Measurements from ENCODE around the gene PAPSS1.
A peak's percentile ranks its signal among the peaks of the same experiment; 100 is the strongest.
"Not testable (repeated sequence)": the region's sequence is repeated elsewhere in the genome, so short reads cannot be mapped to it uniquely, and the experiment has no call there.

The PAPSS1 gene

DNA sequence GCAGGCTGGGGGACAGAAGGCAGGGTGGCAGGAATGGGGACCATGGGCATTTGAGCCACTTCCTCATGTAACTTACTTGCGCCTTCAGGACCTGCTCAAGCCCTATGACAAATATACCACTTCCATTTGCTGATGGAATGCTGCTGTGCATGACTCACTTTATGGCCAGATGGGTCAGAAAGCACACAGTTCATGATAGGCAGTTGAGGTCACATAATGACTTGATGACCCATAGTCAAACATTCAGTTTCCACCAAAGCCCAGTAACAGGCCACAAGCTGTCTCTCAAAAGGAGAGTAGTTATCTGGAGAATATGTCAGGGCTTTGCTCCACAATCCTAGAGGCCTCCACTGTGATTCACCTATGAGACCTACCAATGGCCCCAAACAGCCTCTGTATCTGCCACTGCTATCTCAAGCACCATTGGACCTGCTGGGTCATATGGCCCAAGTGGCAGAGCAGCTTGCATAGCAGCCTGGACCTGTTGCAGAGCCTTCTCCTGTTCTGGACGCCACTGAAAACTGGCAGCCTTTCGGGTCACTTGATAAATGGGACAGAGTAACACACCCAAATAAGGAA, 5.3 kb upstream of the PAPSS1 start:
- no peak for DNase-seq

DNA sequence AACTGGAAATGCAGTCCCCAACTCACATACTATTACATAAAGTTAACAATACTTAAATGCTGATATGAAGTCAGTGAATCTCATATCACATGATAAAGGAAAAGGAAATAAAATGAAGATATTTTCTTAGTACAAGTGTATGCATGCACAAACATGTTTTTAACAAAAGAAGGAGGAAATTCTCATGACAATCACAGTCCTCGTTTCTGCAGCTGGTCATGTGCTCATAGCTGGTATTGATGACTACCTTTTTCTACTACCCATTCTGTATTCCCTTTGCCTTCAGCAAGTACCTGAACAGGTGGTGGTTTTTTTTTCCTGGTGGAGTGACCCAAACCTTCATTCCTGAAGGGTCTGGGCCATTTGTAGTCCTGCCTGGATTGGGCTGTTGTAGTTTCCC, 3.3 kb upstream of the PAPSS1 start:
- not testable (repeated sequence) for DNase-seq

DNA sequence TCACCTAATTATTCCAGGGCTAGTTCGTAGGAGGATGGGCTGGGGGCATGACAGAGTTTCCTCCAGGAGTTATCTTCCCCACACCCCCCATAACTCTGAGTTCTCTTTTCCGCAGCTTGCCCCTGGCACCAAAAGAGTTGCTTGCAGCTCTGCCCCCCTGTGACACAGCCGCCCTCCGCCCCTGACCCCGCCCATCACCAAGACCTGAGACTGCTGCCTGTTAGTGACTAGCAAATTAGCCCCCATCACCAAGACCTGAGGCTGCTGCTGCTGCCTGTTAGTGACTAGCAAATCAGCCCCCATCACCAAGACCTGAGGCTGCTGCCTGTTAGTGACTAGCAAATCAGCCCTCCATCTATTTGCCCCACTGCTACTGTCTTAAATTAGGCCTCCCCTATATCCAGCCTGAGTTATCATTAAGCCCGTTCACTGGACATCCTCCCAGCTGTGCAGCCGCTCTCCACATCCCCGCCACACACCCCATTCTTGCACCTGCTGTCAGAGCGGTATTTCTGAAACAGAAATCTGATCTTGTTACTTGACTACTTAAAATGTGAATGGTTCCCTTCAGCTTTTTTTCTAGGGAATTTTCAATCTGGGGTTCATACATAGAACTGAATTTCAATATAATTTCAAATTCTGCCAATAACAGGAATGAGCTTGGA, 1.5 kb upstream of the PAPSS1 start:
- DNase-seq: peak; percentile 26 to 46

DNA sequence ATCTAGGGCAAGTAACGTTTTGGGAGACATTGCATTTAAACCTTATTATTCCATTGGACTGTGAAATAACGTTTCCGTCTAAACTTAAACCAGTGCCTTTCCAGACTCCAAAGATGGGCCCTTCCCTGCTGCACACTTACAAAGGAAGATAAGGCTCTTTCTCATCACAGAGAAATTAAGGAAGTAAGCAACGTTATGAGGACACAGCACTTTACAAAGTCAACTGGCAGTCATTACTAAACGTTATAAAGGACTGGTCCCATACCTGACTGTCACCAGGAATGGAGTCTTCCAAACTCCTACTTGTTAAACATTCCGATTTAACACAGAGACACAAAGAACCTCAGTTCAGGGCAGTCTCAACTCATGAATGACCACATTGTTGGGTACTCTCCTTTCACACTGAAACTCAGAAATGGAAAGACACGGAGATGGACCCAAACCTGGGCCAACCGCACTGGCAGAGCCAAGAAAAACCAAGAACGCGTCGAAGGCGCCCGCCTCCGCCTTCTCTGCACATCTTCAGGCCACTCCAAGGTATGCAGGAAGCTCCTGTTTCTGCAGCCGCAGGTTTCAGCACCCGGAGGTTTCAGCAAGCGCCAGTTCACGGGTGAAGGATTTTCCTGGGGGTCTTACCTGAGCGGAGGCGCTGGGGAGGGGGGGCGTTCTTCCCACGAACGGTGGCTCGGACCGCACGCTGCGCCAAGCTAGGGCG, 670 bp downstream of the PAPSS1 start:
- peak; percentile 54 to 56 for DNase-seq

DNA sequence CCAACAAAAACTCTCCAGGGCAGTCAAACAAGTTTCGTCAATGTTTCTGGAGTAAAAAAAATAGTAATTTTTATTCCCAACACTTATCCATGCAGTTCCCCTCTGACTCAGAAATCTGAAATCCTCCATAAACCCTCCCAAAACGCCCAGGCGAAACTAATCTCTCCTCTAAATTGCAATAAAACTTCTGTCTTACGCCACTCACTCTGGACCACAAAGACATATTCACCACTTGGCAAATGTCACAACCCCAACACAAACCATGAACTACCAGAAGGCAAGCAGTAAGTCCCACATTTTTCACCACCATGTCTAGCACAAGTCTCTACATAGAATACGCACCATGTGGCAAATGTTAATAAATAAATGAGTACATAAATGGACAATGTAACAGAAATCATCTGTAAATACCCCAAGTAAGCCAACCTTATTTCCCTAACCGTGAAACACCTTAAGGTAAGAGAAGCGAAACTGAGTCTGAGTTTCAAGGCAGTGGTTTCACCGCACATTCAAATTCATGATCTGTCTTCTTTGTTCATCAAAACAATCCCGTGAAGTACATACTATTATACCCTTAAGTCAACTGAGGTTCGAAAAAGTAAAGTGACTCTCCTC, 1.6 kb downstream of the PAPSS1 start:
- no peak for DNase-seq

DNA sequence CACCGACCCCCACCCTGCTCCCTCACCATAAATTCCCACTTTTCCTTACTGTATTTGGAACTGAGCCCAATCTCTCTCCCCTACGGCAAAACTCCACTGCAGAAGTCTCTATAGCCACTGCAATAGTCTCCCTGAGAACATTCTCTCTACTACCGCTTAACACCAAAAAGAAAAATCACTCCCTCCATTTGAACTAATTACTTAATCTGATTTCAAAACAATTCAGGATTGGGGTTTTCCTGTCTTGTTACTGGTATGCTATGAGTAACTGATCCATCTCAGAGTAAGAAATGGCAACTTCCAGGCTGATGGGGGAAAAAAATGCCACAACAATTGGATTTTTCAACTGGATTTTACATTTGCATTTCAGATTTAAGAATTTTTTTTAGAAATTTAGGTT, 5.8 kb downstream of the PAPSS1 start:
- DNase-seq: no peak

DNA sequence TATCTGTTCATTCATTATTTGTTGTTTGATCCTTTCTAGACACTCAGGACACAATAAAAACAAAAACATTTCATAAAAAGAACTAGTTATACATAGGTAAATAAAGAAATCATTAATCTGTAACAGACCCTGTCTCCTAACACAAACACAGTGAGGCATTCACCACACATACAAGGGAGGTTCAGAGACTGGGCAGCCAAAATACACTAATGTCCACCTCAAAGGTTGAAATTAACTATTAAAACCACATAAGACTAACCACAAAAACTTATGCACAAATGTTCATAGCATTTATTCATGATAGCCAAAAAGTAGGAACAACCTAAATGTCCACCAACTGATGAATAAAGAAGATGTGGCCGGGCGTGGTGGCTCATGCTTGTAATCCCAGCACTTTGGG, 7.8 kb downstream of the PAPSS1 start:
- DNase-seq: no peak

DNA sequence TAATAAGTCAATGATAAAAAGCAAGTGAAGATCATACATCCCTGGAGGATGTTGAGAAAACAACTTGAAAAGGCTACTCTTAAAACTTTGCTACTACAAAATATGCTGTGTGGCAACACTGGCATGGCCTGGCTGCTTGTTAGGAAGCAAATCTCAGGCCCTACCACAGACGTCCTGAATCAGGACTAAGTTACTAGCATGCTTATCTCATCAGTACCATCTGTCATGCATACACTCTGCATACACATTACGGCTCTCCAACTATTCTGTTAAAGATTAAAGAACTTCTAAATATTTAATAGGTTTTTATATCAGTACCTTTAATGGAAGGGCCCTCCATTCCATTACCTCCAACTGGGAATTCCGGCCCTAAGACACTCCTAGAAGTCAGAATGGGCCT, 8.2 kb downstream of the PAPSS1 start:
- no peak for DNase-seq

DNA sequence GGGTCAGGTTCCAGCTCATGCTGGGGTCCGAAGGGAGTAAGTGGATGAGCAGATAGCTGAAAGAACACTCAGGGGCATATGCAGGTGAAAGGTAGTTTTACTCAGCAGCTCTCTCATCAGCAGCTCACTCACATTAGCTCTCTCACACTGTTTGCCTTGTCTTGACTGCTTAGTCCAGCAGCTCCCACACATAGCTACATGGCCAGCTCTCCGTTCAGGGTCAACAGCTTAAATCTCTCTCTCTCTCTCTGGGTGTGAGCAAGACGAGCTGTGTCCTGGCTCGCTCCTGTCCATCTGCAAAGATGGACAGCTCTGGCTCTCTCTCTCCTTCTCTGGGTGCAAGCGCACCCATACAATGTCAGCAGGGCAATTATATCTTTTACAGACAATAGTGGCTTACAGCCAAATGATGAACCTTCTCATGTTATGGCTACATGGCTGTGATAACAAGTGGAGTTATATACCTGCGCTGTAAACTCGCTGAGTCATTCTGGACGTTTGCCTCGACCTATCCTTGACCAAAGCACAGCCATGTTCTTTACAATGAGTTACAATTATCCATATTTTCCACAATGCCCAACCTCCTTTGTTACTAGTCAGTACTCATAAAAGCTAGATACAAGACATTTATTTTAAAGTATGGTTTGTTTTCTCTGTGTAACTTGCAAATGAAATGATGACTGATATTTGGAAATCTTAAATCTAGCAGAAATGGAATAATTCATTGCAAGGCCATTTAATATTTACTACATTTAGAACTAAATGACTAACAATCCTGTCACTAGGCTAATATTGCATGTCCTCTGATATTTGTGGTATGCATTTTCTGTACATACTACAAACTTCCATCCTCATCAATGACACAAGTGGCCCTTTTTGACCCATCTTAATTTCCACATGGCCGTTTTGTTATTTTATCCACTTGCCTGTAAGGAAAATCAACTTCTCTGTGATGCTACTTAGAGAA, 9.3 kb downstream of the PAPSS1 start:
- DNase-seq: no peak

DNA sequence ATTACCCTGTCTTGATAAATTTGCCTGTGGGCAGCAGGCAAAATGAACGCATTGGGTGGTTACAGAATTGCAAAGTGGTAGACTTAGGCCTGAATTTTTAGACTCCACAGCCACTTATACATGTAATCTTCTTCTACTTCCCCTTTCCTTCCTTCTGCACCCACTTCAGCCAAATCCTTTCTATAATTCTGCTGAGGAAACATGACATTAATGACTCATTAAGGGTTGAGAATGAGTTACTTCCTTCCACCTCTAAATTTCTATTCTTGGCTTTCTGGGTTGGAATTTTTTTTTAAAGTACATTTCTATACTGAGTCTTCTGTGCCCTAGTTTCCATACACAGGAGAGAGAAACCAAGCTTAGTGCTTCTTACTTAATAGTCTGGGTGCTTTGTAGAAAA, 10.1 kb downstream of the PAPSS1 start:
- DNase-seq: peak; percentile 94 to 97

DNA sequence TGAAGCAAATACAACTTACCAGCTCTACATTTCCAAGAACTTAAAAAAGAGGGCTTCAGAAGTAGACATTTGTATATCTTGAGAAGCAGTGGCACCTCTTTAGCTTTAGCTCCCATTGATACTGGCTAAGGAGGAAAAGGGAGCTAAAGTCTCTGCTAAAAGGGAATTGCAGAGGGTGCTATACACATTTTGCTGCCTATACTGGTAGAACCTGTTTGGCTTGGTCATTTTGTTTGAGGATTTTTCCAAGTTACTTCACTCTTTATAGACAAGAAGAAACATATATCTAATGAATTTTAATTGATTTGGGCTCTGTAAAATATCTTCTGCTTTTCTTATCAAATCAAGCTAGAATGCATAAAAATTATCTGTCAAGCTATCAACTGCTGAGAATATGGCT, 11.8 kb downstream of the PAPSS1 start:
- DNase-seq: no peak

DNA sequence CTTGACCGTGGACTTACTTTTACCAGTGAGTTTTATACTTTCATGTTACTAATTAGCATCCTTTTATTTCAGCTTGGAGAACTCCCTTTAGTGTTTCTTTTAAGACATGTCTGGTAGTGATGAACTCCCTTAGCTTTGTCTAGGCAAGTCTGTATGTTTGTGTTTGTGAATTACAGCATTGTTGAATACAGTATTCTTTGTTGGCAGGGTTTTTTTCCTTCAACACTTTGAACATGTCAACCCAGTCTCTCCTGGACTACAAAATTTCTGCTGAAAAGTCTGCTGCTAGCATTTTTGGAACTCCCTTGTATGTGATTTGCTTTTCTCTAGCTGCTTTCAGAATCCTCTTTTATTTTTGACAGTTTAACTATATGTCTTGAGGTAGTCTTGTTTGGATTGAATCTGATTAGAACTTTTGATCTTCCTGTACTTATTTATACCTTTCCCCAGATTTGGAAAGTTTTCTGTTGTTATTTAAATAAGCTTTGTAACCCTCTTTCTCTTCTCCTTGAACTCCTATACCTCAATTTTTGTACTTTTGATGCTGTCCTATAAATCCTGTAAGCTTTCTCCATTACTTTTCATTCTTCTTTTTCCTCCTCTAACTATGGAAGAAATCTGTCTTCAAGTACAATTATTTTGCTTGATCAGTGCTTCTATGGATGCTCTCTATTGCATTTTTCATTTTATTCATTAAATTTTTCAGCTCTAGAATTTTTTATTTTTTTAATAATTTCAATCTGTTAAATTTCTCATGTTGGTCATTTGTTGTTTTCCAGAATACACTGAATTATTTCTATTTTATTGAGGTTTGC, 14.1 kb downstream of the PAPSS1 start:
- no peak for DNase-seq

DNA sequence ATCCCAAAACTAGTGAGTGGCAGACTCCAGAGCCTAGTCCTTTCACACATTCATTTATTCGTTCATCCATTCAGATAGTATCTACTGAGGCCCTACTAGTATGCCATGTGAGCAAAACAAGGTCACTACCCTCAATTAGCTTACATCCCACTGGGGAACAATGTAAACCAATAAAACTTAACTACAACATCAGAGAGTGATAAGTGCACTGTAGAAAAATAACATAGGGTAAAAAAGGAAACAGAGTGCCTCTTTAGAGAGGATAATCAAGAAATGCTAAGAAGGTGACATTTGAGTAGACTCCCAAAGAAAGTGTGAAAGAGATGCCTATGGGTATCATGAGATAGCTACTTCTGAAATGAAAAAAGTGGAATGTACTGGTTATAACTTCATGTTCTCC, 18.5 kb downstream of the PAPSS1 start:
- DNase-seq: no peak

DNA sequence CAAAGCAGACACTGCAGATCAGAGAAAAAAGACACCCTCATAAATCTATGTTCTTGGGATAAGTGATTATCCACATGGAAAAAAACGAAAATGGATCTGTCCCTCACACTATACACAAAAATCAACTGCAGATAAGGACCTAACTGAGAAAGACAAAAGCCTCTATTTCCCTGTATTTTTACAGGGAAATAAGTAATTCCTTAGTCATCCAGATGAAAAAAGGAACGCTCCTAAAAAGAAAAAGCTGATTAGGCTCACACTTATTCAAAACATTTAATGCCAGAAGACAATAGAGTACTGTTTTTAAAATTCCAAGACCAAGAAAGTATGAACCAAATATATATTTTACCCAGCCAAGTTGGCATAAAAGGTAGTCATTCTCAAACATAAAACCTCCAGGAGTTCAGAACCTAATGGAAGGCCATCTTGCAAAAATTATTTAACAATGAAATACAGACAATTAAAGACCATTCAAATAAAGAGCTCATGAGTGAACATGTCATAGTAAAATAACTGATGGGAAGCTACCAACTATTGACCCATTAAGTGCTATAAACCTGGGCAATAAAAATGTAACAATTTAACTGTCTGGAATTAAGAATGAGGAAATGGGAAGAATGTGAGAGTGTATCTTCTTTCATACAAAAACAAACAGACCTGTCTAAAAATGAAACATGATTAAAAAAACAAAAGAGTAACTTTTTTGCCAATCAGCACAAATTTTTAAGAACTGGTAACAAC, 20.4 kb downstream of the PAPSS1 start:
- no peak for DNase-seq

DNA sequence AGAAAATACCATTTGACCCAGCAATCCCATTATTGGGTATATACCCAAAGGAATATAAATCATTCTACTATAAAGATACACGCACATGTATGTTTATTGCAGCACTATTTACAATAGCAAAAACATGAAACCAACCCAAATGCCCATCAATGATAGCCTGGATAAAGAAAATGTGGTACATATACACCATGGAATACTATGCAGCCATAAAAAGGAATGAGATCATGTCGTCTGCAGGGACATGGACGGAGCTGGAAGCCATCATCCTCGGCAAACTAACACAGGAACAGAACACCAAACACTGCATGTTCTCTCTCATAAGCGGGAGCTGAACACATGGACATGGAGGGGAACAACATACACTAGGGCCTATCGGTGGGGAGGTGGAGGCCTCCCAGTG, 23.8 kb downstream of the PAPSS1 start:
- not testable (repeated sequence) for DNase-seq

DNA sequence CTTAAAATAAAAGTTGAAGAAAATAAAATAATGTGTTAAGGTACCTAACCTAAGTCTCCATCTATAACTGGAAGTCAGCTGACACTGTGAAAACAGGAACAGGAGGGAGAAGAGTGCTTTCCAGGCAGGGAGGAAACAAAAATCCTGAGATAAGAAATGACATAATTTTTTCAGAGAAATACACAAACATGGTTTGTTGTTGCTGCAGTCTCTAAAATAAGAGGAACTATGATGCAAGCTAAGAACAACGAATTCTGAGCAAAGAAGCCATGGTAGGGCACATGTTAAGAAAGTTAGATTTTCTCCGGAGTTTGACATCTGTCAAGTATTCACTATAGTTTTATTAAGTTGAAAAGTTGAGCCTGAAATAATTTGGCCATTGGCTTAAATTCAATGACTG, 26.9 kb downstream of the PAPSS1 start:
- DNase-seq: peak in 1 of 2 experiments; percentile 9

DNA sequence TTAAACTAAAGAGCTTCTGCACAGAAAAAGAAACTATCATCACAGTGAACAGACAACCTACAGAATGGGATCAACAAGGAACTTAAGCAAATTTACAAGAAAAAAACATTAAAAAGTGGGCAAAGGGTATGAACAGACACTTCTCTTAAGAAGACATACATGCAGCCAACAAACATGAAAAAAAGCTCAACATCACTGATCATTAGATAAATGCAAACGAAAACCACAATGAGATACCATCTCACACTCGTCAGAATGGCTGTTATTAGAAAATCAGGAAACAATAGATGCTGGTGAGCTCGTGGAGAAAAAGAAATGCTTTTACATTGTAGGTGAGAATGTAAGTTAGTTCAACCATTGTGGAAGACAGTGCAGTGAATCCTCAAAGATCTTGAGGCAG, 27.8 kb downstream of the PAPSS1 start:
- DNase-seq: no peak

DNA sequence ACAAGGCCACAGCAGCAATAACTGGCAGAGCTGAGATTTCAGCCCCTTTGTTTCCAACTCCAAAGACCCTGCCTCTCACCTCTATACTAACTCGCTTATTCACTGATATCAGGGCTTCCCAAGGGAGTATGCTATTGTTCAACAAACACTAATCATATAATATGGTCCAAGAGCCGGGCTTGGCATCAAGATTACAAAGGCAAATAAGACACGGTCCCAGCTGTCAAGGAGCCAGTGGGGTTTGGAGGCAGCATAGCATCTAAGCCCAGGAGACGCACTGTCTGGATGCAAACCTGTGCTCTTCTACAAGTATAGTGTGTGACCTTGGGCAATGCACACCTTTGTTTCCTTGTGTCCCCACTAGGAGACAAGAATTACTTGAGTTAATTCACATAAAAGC, 28.7 kb downstream of the PAPSS1 start:
- no peak for DNase-seq

DNA sequence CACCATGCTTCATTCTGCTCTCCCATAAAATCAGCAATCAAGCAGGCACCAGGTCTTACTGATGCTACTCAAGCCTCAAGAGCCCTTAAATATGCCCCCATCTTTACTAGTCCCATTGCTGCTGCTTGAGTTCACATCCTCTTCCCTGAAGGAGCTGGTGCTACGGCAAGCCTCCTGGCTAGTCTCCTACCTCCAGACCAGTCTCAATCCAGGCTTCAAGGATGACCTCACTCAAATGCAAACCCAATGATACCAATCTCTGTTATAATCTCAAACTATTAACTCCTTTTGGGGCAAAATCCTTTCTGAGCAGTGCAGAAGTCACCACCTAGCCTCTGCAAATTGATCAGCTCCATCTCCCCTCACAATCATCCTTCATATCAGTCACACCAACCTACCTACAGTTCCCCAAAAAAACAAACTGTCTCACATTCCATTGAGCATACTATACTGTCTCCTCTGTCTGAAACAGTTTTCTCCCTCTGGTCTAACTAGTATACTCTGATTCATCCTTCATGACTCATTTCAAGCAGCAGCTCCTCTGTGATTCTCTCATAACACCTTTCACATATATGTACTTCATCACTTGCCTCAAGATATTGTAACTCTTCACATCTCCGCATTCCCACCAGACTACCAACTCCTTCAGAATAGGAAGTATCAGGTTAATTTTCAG, 30.0 kb downstream of the PAPSS1 start:
- no peak for DNase-seq

DNA sequence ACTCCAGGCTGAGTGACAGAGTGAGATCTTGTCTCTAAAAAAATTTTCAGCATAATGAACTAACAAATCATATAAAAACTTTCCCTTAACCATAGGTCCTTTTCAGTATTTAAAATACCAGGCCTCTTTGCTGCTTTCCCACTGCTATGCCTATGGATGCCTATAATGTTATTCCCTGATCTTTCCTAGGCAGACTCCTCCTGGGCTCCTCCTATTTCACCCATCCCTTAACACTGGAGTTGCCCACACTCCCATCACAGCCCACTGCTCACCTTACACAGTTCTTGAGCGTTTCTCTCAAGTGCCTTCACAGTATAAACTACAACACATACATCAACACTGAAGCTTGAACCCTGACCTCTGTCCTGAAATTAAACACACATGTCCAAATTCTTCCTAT, 31.6 kb downstream of the PAPSS1 start:
- no peak for DNase-seq

DNA sequence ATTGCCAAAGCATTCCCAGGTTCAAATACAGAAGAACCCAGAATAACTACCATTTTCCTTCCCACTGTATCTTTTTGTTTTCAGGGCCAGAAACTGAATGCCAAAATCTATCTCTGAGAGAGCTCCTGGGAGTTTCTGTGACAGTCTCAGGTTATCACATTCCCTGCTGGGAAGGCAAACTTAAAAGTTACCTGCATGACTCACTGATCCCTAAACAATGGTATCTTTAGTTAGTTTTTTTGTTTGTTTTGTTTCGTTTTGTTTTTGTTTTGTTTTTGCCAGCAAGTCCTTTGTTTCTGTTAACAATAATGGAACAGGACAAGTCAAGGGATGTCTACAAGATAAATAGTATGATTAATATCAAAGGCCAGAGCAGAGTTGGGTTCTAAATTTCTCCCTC, 34.3 kb downstream of the PAPSS1 start:
- no peak for DNase-seq

Data from Kasumi-1 (cell line).